ENCODE data around the gene NDC80. TPM values are rescaled to one million over a fixed set of nuclear protein-coding genes. Genes with fewer than 3 reads are reported as not detected.
A peak's percentile ranks its signal among the peaks of the same experiment; 100 is the strongest.
"Not testable (repeated sequence)": the region's sequence is repeated elsewhere in the genome, so short reads cannot be mapped to it uniquely, and the experiment has no call there.

The NDC80 gene
- total RNA-seq (1 to 10 TPM in 1 of 10 donors, under 1 TPM in 7, not detected in 2; 0.17 to 2.7 (median 0.34) TPM), polyA plus RNA-seq (under 1 TPM; 0.33 to 0.88 TPM)
- long read RNA-seq, donor 1, partial matches to known transcripts = 0 of 1 reads
- long read RNA-seq, donor 1, other reads (novel, unspliced or antisense) = 0 of 1 reads
- long read RNA-seq, donor 2, partial matches to known transcripts = 0 of 1 reads
- long read RNA-seq, donor 2, other reads (novel, unspliced or antisense) = 0 of 1 reads
- long read RNA-seq, donor 3 = 0 reads

DNA sequence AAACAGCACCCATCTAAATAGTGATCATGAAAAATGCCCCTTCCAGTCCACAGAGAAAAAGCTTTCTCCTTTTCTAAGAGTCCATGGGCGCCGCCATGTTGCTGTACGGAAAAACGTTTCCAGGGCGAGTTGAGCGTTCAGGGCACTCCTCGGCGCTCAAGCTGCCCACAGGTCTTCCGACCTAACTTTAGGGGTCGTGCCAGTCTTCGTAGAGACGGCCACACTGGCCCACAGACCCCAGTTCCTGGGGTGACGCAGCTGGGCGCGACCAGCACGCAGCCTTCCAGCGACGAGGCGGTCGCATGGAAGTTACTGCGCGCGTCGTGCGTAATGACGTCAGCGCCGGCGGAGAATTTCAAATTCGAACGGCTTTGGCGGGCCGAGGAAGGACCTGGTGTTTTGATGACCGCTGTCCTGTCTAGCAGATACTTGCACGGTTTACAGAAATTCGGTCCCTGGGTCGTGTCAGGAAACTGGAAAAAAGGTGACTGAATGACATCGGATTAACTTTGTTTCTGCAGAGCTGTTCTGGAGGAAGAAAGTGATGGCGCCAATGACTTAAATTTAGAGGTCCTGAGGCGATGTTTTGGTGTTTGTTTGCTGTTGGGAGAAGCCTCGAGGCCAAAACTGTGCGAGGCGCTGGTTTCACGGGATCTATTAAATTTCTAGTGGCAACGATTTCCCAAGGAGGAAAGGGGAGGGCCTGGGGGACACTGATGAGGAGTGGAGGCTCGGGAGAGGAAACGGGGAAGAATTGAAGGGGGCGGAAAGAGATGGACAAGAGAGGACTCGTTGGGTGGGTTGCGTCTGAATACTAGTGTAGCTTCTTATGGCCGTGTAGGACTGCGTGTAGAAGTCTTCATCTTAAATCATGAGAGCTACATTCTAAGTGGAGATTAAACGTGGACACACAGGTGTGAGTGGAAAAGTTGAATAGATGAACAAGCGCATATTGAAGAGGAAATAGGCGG, at the start of gene NDC80, which contains the start of gene METTL4:
NDC80 (plus strand) TSS at position 358 of the 971 bp plus-strand sequence. CDS start 1,429 bp downstream, outside the sequence.
METTL4 (minus strand) TSS at position 306 of the 971 bp plus-strand sequence. CDS start 4,289 bp downstream, outside the sequence.
- peak; percentile 85 to 86 for DNase-seq
- TF ChIP-seq, protein P1, sequence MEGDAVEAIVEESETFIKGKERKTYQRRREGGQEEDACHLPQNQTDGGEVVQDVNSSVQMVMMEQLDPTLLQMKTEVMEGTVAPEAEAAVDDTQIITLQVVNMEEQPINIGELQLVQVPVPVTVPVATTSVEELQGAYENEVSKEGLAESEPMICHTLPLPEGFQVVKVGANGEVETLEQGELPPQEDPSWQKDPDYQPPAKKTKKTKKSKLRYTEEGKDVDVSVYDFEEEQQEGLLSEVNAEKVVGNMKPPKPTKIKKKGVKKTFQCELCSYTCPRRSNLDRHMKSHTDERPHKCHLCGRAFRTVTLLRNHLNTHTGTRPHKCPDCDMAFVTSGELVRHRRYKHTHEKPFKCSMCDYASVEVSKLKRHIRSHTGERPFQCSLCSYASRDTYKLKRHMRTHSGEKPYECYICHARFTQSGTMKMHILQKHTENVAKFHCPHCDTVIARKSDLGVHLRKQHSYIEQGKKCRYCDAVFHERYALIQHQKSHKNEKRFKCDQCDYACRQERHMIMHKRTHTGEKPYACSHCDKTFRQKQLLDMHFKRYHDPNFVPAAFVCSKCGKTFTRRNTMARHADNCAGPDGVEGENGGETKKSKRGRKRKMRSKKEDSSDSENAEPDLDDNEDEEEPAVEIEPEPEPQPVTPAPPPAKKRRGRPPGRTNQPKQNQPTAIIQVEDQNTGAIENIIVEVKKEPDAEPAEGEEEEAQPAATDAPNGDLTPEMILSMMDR (IDR thresholded peaks at IDR 0.05) = peak in 2 of 9 donors; percentile 2
- Histone ChIP-seq H3K4me1 (peaks cover 0 to 46% (median 18%) of the 10 kb centered on the region in 9 donors), H3K27ac (peak within 1 kb of the TSS; percentile 92 to 99 (median 98)), H3K4me3 (peak within 1 kb of the TSS; percentile 47 to 88 (median 69)), H3K36me3 (peaks cover 0 to 15% (median 3%) of the 10 kb centered on the region in 9 donors), H3K9me3 (no peaks in the 10 kb centered on the region), H3K27me3 (no peaks in the 10 kb centered on the region)
- intact Hi-C loops (cut with DNase I) = loop anchor here in 9 of 10 donors (2.0 to 10.0 kb wide), 5 partner anchors 66 to 86 kb away; partner anchors contain the start of gene SMCHD1 (in 8 of the 9)
- peak; percentile 94 to 98 (median 96) for ATAC-seq
- 0 to 1% methylated on average over 55 of the region's 55 CpGs for WGBS, 2 donors

DNA sequence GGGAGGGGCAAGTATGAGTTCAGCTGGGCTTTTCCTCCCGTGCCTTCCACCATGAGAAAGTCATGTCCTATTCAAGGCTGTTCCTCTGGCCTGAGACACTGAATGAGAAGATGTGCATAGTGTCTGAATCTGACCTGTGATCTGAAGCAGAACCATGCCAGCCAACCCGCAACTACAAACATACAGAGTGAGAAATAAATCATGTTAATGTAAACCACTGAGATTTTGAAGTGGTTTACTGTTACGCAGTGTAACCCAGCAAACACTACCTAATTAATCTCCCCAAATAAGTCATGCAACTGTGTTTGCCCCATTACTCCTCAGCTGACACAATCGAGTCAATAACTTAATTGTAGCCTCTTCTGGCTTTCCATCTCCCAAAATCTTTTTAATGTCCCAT, 49.2 kb upstream of the NDC80 start:
- H3K4me3 ChIP-seq = no peak overlapping the region

DNA sequence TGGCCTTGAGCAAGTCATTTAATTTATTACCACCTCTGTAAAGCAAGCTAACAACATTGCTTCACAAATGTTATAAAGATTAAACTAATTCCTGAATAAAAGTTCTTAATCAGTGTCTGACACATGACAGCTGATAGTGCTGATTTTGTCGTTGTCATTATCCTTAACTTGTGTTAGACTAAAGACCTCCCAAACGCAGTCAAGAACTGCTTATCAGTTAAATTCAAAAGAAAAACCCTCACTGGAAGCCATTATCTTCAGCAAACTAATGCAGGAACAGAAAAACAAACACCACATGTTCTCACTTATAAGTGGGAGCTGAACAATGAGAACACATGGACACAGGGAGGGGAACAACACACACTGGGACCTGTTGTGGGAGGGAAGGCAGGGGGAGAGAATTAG, 46.6 kb upstream of the NDC80 start:
- ATAC-seq; H3K36me3 ChIP-seq; H3K4me1 ChIP-seq; H3K9me3 ChIP-seq; H3K27me3 ChIP-seq; intact Hi-C loops (cut with DNase I); DNase-seq; H3K27ac ChIP-seq; H3K4me3 ChIP-seq: not testable (repeated sequence)
- WGBS, 2 donors = 11% methylated on average over 2 of the region's 2 CpGs

More for the DNA sequence above, 49.2 kb upstream of the NDC80 start:
- no peak for ATAC-seq
- 90 to 97% methylated on average over 4 of the region's 4 CpGs for WGBS, 2 donors
- intact Hi-C loops (cut with DNase I) = no loop called here
- TF ChIP-seq, protein P1 (IDR thresholded peaks at IDR 0.05) = no peak
- Histone ChIP-seq H3K36me3 (no peaks in the 10 kb centered on the region), H3K27me3 (no peaks in the 10 kb centered on the region), H3K4me1 (no peaks in the 10 kb centered on the region), H3K27ac (no peak overlapping the region), H3K9me3 (no peaks in the 10 kb centered on the region)
- no peak for DNase-seq

DNA sequence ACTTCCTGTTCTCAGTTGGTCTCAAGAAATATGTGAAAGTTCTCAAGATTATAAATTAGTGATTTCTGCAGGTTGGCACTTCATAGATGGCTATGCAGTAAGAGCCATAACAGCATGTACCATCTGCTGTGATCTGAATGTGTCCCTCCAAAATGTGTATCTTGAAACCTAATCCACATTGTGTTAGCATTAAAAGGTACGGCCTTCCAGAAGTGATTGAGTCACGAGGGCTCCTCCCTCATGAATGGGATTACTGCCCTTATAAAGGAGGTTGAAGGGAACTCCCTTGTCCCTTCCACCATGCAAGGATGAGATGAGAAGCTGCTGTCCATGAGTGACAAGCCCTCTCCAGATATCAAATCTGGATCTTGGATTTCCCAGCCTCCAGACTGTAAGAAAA, 45.0 kb upstream of the NDC80 start:
- intact Hi-C loops (cut with DNase I) = no loop called here
- Histone ChIP-seq H3K9me3 (no peaks in the 10 kb centered on the region), H3K27me3 (no peaks in the 10 kb centered on the region), H3K4me3 (no peak overlapping the region), H3K4me1 (no peaks in the 10 kb centered on the region), H3K36me3 (no peaks in the 10 kb centered on the region), H3K27ac (no peak overlapping the region)
- DNase-seq = no peak
- no peak for ATAC-seq
- whole genome bisulfite sequencing, 2 donors = 83 to 88% methylated on average over 2 of the region's 2 CpGs
- TF ChIP-seq, protein P1 (IDR thresholded peaks at IDR 0.05) = no peak

Data from heart right ventricle (tissue), 16 donors.